GM23248 (cell line): ENCODE data around the gene CHD1.

Experiments
- EZH2 ChIP-seq: fragments of 200-600 bp; sonication (generic); IDR thresholded peaks from 2 replicates; pipeline ENCODE4 v1.6.1; 2018; ENCODE audit warnings: antibody characterized with exemption, mild to moderate bottlenecking; ENCODE audit not compliant: insufficient read depth, poor library complexity, severe bottlenecking
- EZH2phosphoT487 ChIP-seq: fragments of 200-600 bp; sonication (generic); IDR thresholded peaks from 2 replicates; pipeline ENCODE4 v1.6.1; 2018; ENCODE audit warnings: antibody characterized with exemption, moderate library complexity, mild to moderate bottlenecking, low read depth; ENCODE audit not compliant: insufficient read depth

GRCh38 chr5:98805070-98805469, 123.7 kb downstream of the CHD1 start:
- TF ChIP-seq EZH2 = no peak
- TF ChIP-seq EZH2phosphoT487 = no peak
